Measurements from ENCODE around the gene PGAM1. TPM values are rescaled to one million over a fixed set of nuclear protein-coding genes. Genes with fewer than 3 reads are reported as not detected.

The PGAM1 gene
- polyA plus RNA-seq, 1 donor from 2014 or later = 195 TPM

DNA sequence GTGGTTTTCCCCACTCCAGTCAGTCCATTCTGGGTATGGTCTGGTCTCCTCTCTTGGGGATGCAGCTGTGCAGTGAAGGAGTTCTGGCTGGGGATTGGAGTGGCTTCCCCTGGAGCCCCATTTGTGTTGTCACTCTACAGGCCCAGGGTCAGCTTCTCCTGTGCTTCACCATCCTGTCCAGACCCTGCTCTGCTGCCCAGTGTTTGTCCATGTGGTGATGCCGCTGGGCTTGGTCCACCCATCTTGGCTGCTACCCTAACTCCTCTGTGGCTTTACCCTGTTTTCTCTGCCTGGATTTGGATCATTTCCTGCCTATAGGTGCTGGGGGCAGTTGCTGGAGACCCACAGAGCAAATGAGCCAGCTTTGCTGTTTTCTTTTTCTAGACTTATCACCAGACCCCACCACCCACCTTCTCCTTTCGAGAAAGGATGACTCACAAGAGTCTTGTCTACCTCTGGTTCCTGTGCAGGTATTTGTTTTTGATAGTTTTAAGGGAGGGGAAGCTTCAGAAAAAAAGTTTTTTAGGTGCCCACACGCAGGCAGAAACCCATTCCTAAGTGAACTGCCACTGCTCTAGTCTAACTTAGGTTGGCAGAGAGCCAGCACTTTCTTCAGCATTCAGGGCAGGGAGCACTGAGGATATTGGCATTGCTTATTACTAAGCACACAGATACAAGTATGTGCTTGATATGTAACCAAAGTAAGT, 28.5 kb downstream of the PGAM1 start:
- H3K9me2 ChIP-seq (ENCODE audit: insufficient read depth, low read length) = no peaks in the 10 kb centered on the region
- H4K20me1 ChIP-seq (ENCODE audit: insufficient read depth) = no peaks in the 10 kb centered on the region
- H3K36me3 ChIP-seq (ENCODE audit: insufficient read depth, low read length) = peaks cover 6% of the 10 kb centered on the region
- no peak overlapping the region for H3K9ac ChIP-seq (ENCODE audit: low read length)
- H3K27ac ChIP-seq (ENCODE audit: low read length) = no peak overlapping the region
- no peaks in the 10 kb centered on the region for H3K9me3 ChIP-seq (ENCODE audit: low read length)
- H3K4me2 ChIP-seq (ENCODE audit: low read length) = no peak overlapping the region
- no peaks in the 10 kb centered on the region for H3K27me3 ChIP-seq (ENCODE audit: insufficient read depth, low read depth, low read length)
- no peak overlapping the region for H2AFZ ChIP-seq (ENCODE audit: low read depth, low read length)
- TF ChIP-seq TAF1 (IDR thresholded peaks at IDR 0.05; ENCODE audit: low read depth) = no peak
- TF ChIP-seq RAD21 (conservative IDR thresholded peaks at IDR 0.05) = no peak
- TF ChIP-seq MXI1 (conservative IDR thresholded peaks at IDR 0.05; ENCODE audit: poor library complexity, severe bottlenecking) = no peak
- no peak for TF ChIP-seq SMC3 (conservative IDR thresholded peaks at IDR 0.05; ENCODE audit: poor library complexity)
- TF ChIP-seq EZH2 (IDR thresholded peaks at IDR 0.05; ENCODE audit: borderline replicate concordance, insufficient read depth, low read length, poor library complexity, severe bottlenecking) = no peak
- TF ChIP-seq POLR2AphosphoS5 (IDR thresholded peaks at IDR 0.05) = no peak
- no peak for TF ChIP-seq EP300 (conservative IDR thresholded peaks at IDR 0.05; ENCODE audit: poor library complexity, severe bottlenecking)
- TF ChIP-seq, protein P1, sequence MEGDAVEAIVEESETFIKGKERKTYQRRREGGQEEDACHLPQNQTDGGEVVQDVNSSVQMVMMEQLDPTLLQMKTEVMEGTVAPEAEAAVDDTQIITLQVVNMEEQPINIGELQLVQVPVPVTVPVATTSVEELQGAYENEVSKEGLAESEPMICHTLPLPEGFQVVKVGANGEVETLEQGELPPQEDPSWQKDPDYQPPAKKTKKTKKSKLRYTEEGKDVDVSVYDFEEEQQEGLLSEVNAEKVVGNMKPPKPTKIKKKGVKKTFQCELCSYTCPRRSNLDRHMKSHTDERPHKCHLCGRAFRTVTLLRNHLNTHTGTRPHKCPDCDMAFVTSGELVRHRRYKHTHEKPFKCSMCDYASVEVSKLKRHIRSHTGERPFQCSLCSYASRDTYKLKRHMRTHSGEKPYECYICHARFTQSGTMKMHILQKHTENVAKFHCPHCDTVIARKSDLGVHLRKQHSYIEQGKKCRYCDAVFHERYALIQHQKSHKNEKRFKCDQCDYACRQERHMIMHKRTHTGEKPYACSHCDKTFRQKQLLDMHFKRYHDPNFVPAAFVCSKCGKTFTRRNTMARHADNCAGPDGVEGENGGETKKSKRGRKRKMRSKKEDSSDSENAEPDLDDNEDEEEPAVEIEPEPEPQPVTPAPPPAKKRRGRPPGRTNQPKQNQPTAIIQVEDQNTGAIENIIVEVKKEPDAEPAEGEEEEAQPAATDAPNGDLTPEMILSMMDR (IDR thresholded peaks at IDR 0.05; ENCODE audit: poor library complexity, severe bottlenecking) = no peak
- TF ChIP-seq, protein P2, sequence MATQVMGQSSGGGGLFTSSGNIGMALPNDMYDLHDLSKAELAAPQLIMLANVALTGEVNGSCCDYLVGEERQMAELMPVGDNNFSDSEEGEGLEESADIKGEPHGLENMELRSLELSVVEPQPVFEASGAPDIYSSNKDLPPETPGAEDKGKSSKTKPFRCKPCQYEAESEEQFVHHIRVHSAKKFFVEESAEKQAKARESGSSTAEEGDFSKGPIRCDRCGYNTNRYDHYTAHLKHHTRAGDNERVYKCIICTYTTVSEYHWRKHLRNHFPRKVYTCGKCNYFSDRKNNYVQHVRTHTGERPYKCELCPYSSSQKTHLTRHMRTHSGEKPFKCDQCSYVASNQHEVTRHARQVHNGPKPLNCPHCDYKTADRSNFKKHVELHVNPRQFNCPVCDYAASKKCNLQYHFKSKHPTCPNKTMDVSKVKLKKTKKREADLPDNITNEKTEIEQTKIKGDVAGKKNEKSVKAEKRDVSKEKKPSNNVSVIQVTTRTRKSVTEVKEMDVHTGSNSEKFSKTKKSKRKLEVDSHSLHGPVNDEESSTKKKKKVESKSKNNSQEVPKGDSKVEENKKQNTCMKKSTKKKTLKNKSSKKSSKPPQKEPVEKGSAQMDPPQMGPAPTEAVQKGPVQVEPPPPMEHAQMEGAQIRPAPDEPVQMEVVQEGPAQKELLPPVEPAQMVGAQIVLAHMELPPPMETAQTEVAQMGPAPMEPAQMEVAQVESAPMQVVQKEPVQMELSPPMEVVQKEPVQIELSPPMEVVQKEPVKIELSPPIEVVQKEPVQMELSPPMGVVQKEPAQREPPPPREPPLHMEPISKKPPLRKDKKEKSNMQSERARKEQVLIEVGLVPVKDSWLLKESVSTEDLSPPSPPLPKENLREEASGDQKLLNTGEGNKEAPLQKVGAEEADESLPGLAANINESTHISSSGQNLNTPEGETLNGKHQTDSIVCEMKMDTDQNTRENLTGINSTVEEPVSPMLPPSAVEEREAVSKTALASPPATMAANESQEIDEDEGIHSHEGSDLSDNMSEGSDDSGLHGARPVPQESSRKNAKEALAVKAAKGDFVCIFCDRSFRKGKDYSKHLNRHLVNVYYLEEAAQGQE (IDR thresholded peaks at IDR 0.05; ENCODE audit: borderline replicate concordance) = no peak
- no peak overlapping the region for H3K4me3 ChIP-seq (ENCODE audit: low read length)
- no peaks in the 10 kb centered on the region for H3F3A ChIP-seq (ENCODE audit: insufficient read depth, low read length, poor library complexity, severe bottlenecking)
- peaks cover 5% of the 10 kb centered on the region for H3K79me2 ChIP-seq (replicated peaks; ENCODE audit: insufficient read depth, low read length)

DNA sequence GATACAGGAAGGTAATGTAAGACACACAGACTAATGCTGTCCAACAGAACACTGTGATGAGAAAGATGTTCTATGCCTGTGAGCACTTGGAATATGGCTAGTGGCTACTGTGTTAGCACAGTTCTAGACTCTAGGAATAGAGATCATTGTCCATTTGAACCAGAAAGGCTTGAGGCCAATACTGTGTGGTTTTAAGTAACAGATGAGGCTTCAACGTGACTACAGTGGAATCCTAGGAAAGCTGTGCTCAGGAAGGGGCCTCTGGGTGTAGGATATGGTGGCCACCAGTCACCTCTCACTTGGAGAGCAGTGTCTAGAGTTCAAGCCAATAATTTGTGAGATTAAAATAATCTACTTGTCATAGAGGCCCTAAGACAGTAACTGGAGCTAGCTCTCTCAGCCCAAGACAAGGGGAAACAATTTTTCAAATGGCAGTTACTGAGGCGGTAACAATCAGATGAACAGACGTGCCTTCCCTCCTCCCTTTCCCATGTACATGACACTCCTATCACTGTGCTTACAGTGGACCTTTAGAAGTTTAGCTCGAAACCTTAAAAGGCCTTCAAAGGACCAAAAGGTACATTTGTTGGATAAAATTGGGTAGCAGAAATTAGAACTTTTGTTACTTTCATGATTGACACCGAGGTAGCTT, 30.2 kb downstream of the PGAM1 start:
- Histone ChIP-seq H3K4me3 (ENCODE audit: low read length) (no peak overlapping the region), H4K20me1 (ENCODE audit: insufficient read depth) (no peaks in the 10 kb centered on the region), H3K79me2 (replicated peaks; ENCODE audit: insufficient read depth, low read length) (no peaks in the 10 kb centered on the region), H2AFZ (ENCODE audit: low read depth, low read length) (no peak overlapping the region), H3K9me2 (ENCODE audit: insufficient read depth, low read length) (no peaks in the 10 kb centered on the region), H3K36me3 (ENCODE audit: insufficient read depth, low read length) (peaks cover 11% of the 10 kb centered on the region), H3F3A (ENCODE audit: insufficient read depth, low read length, poor library complexity, severe bottlenecking) (no peaks in the 10 kb centered on the region), H3K9me3 (ENCODE audit: low read length) (no peaks in the 10 kb centered on the region), H3K9ac (ENCODE audit: low read length) (no peak overlapping the region), H3K27me3 (ENCODE audit: insufficient read depth, low read depth, low read length) (no peaks in the 10 kb centered on the region), H3K4me2 (ENCODE audit: low read length) (no peak overlapping the region), H3K27ac (ENCODE audit: low read length) (no peak overlapping the region)
- TF ChIP-seq MXI1 (conservative IDR thresholded peaks at IDR 0.05; ENCODE audit: poor library complexity, severe bottlenecking) = no peak

All from neural cell (in vitro differentiated cells).